Measurements from ENCODE around the gene MBOAT2.

The MBOAT2 gene

GRCh38 chr2:9006368-9006767 lies 2.9 kb upstream of the MBOAT2 start:
- no peaks in the 10 kb centered on the region for H3K9me3 ChIP-seq (ENCODE audit: insufficient read depth, low read length)
- H3K27me3 ChIP-seq (ENCODE audit: low read length) = no peaks in the 10 kb centered on the region
- H3K27ac ChIP-seq (ENCODE audit: low read depth, low read length) = no peak overlapping the region
- no peak overlapping the region for H2AFZ ChIP-seq (ENCODE audit: low read depth, low read length, severe bottlenecking)
- TF ChIP-seq CTCF (IDR thresholded peaks at IDR 0.05; ENCODE audit: insufficient read depth, low read length, poor library complexity, severe bottlenecking) = no peak
- TF ChIP-seq EZH2phosphoT487 (conservative IDR thresholded peaks at IDR 0.05; ENCODE audit: low read length) = no peak
- no peak overlapping the region for H3K9ac ChIP-seq (ENCODE audit: low read length)
- H3K4me2 ChIP-seq (ENCODE audit: low read depth, low read length, poor library complexity, severe bottlenecking) = no peak overlapping the region
- H3K9me2 ChIP-seq (replicated peaks; ENCODE audit: insufficient read depth, low read length) = no peaks in the 10 kb centered on the region
- no peaks in the 10 kb centered on the region for H3F3A ChIP-seq (ENCODE audit: insufficient read depth)
- H3K4me3 ChIP-seq (ENCODE audit: insufficient read depth, low read length, poor library complexity, severe bottlenecking) = no peak overlapping the region
- H3K36me3 ChIP-seq (ENCODE audit: low read length) = no peaks in the 10 kb centered on the region
- no peaks in the 10 kb centered on the region for H3K79me2 ChIP-seq (ENCODE audit: insufficient read depth, low read length)
- no peaks in the 10 kb centered on the region for H4K20me1 ChIP-seq (ENCODE audit: low read depth, low read length)

GRCh38 chr2:9004338-9005204 lies 1.1 kb upstream of the MBOAT2 start:
- Histone ChIP-seq H3F3A (ENCODE audit: insufficient read depth) (no peaks in the 10 kb centered on the region), H3K4me3 (ENCODE audit: insufficient read depth, low read length, poor library complexity, severe bottlenecking) (peak overlapping the region; percentile 41), H3K27ac (ENCODE audit: low read depth, low read length) (no peak overlapping the region), H3K4me2 (ENCODE audit: low read depth, low read length, poor library complexity, severe bottlenecking) (peak overlapping the region; percentile 50), H3K9me3 (ENCODE audit: insufficient read depth, low read length) (no peaks in the 10 kb centered on the region), H3K36me3 (ENCODE audit: low read length) (no peaks in the 10 kb centered on the region), H3K79me2 (ENCODE audit: insufficient read depth, low read length) (no peaks in the 10 kb centered on the region), H2AFZ (ENCODE audit: low read depth, low read length, severe bottlenecking) (peak overlapping the region; percentile 77), H4K20me1 (ENCODE audit: low read depth, low read length) (no peaks in the 10 kb centered on the region), H3K9me2 (replicated peaks; ENCODE audit: insufficient read depth, low read length) (no peaks in the 10 kb centered on the region), H3K9ac (ENCODE audit: low read length) (peak overlapping the region; percentile 56), H3K27me3 (ENCODE audit: low read length) (no peaks in the 10 kb centered on the region)
- TF ChIP-seq CTCF (IDR thresholded peaks at IDR 0.05; ENCODE audit: insufficient read depth, low read length, poor library complexity, severe bottlenecking) = no peak
- no peak for TF ChIP-seq EZH2phosphoT487 (conservative IDR thresholded peaks at IDR 0.05; ENCODE audit: low read length)

- Histone ChIP-seq H3K27ac (ENCODE audit: low read depth, low read length) (no peak overlapping the region), H3K36me3 (ENCODE audit: low read length) (no peaks in the 10 kb centered on the region), H3K4me2 (ENCODE audit: low read depth, low read length, poor library complexity, severe bottlenecking) (peak overlapping the region; percentile 40), H3K9me2 (replicated peaks; ENCODE audit: insufficient read depth, low read length) (no peaks in the 10 kb centered on the region), H3K4me3 (ENCODE audit: insufficient read depth, low read length, poor library complexity, severe bottlenecking) (peak overlapping the region; percentile 27), H2AFZ (ENCODE audit: low read depth, low read length, severe bottlenecking) (no peak overlapping the region), H3K9me3 (ENCODE audit: insufficient read depth, low read length) (no peaks in the 10 kb centered on the region), H3F3A (ENCODE audit: insufficient read depth) (no peaks in the 10 kb centered on the region), H3K27me3 (ENCODE audit: low read length) (no peaks in the 10 kb centered on the region), H3K9ac (ENCODE audit: low read length) (peak overlapping the region; percentile 19; the same call in 1 of the 2 replicates), H3K79me2 (ENCODE audit: insufficient read depth, low read length) (no peaks in the 10 kb centered on the region), H4K20me1 (ENCODE audit: low read depth, low read length) (no peaks in the 10 kb centered on the region)
- no peak for TF ChIP-seq CTCF (IDR thresholded peaks at IDR 0.05; ENCODE audit: insufficient read depth, low read length, poor library complexity, severe bottlenecking)
- no peak for TF ChIP-seq EZH2phosphoT487 (conservative IDR thresholded peaks at IDR 0.05; ENCODE audit: low read length)
These were observed 193 bp downstream of the MBOAT2 start for GRCh38 chr2:9003366-9003615.

All from SU-DHL-6 (cell line).